ENCODE data around the gene SLC26A9.
A peak's percentile ranks its signal among the peaks of the same experiment; 100 is the strongest.

The SLC26A9 gene

GRCh38 chr1:205943245-205943644 is at the start of gene SLC26A9:
SLC26A9 (minus strand) TSS chr1:205943456; CDS start chr1:205935820, 7,636 bp downstream.
- no peak for DNase-seq

- DNase-seq, result no peak
Observed at GRCh38 chr1:205992218-205992882, 49.1 kb upstream of the SLC26A9 start.

- DNase-seq, result no peak
Observed at GRCh38 chr1:205991237-205991636, 48.0 kb upstream of the SLC26A9 start.

- DNase-seq, result no peak
Observed at GRCh38 chr1:205990226-205990625, 47.0 kb upstream of the SLC26A9 start.

- no peak for DNase-seq
Observed at GRCh38 chr1:205989786-205990185, 46.5 kb upstream of the SLC26A9 start.

- DNase-seq, result no peak
Observed at GRCh38 chr1:205988585-205988995, 45.3 kb upstream of the SLC26A9 start.

- no peak for DNase-seq
Observed at GRCh38 chr1:205986861-205987260, 43.6 kb upstream of the SLC26A9 start.

GRCh38 chr1:205986292-205986691 is 43.0 kb upstream of the SLC26A9 start:
- DNase-seq, result no peak

GRCh38 chr1:205985330-205986005 is 42.2 kb upstream of the SLC26A9 start:
- DNase-seq, result no peak

- DNase-seq, result peak; percentile 5
Observed at GRCh38 chr1:205983925-205984725, 40.9 kb upstream of the SLC26A9 start.

GRCh38 chr1:205981257-205981656 is 38.0 kb upstream of the SLC26A9 start:
- DNase-seq, result no peak

- DNase-seq, result no peak
Observed at GRCh38 chr1:205980237-205980870, 37.1 kb upstream of the SLC26A9 start.

GRCh38 chr1:205979301-205979700 is 36.0 kb upstream of the SLC26A9 start:
- no peak for DNase-seq

GRCh38 chr1:205978676-205979075 is 35.4 kb upstream of the SLC26A9 start:
- no peak for DNase-seq

- peak; percentile 67 for DNase-seq
Observed at GRCh38 chr1:205977402-205978014, 34.3 kb upstream of the SLC26A9 start.

- DNase-seq, result no peak
Observed at GRCh38 chr1:205976708-205977401, 33.6 kb upstream of the SLC26A9 start.

- no peak for DNase-seq
Observed at GRCh38 chr1:205976036-205976435, 32.8 kb upstream of the SLC26A9 start.

- DNase-seq, result no peak
Observed at GRCh38 chr1:205975387-205975998, 32.2 kb upstream of the SLC26A9 start.

- DNase-seq, result no peak
Observed at GRCh38 chr1:205974712-205975111, 31.5 kb upstream of the SLC26A9 start.

GRCh38 chr1:205973377-205974232 is 30.3 kb upstream of the SLC26A9 start:
- no peak for DNase-seq

Measured in activated T-cell treated with anti-CD3 and anti-CD28 coated beads for 4 hours (primary cell).